ENCODE results near the gene BTBD2.

Gene BTBD2

GRCh38 chr19:1981253-1981652 is 34.3 kb downstream of the BTBD2 start:
- TF ChIP-seq CTCF (IDR thresholded peaks at IDR 0.05; ENCODE audit: insufficient read depth, missing control alignments), result no peak
- DNase-seq (ENCODE audit: insufficient read length, low spot score), result no peak
- no peak for FAIRE-seq

- FAIRE-seq (no peak), DNase-seq (ENCODE audit: insufficient read length, low spot score) (no peak)
- TF ChIP-seq CTCF (IDR thresholded peaks at IDR 0.05; ENCODE audit: insufficient read depth, missing control alignments), result no peak
Observed at GRCh38 chr19:1980809-1981181, 34.7 kb downstream of the BTBD2 start.

GRCh38 chr19:1980091-1980808 is 35.3 kb downstream of the BTBD2 start:
- TF ChIP-seq CTCF (IDR thresholded peaks at IDR 0.05; ENCODE audit: insufficient read depth, missing control alignments), result no peak

GRCh38 chr19:1979642-1980041 is 35.9 kb downstream of the BTBD2 start:
- no peak for TF ChIP-seq CTCF (IDR thresholded peaks at IDR 0.05; ENCODE audit: insufficient read depth, missing control alignments)
- DNase-seq (ENCODE audit: insufficient read length, low spot score), result no peak
- no peak for FAIRE-seq

More at GRCh38 chr19:1980091-1980808, 35.3 kb downstream of the BTBD2 start:
- DNase-seq (ENCODE audit: insufficient read length, low spot score) (no peak), FAIRE-seq (no peak)

DNA sequence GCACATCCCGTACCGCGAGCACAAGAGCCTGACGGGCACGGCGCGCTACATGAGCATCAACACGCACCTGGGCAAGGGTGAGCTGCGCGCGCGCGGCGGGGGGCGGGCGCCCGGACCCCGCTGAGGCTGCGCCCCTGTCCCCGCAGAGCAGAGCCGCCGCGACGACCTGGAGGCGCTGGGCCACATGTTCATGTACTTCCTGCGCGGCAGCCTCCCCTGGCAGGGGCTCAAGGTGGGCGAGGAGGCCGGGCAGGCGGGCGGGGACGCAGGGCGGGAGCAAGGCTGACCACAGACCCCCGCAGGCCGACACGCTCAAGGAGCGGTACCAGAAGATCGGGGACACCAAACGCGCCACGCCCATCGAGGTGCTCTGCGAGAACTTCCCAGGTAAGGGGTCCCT is 36.5 kb downstream of the BTBD2 start:
- no peak for DNase-seq (ENCODE audit: insufficient read length, low spot score)
- FAIRE-seq, result no peak
- TF ChIP-seq CTCF (IDR thresholded peaks at IDR 0.05; ENCODE audit: insufficient read depth, missing control alignments), result no peak

GRCh38 chr19:1978346-1978894 is 37.1 kb downstream of the BTBD2 start:
- FAIRE-seq, result no peak
- TF ChIP-seq CTCF (IDR thresholded peaks at IDR 0.05; ENCODE audit: insufficient read depth, missing control alignments), result no peak
- DNase-seq (ENCODE audit: insufficient read length, low spot score), result no peak

DNA sequence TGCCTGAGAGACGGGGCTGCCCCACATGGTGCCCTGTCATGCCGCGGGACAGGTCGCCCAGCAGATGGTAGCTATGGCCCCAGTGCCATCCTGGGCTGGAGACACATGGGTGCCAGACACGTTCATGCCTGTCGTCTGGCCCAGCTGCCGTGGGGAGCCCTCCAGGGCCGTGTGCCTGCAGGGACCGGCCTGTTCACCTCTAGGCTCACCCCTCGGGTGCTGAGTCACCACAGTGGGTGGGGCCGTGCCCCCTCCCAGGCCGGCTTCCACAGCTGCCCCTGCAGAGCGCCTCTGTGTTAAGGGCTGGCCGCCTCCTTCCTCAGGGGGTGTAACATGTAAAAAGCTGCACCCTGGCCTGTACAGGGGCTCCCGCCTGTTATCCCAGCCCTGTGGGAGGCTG is 38.4 kb downstream of the BTBD2 start:
- DNase-seq (ENCODE audit: insufficient read length, low spot score), result no peak

More for the DNA sequence above, 38.4 kb downstream of the BTBD2 start:
- TF ChIP-seq CTCF (IDR thresholded peaks at IDR 0.05; ENCODE audit: insufficient read depth, missing control alignments), result no peak
- FAIRE-seq, result no peak
